Uterus (tissue), 4 donors: ENCODE measurements around the gene TMEM94. TPM values are rescaled to one million over a fixed set of nuclear protein-coding genes. Genes with fewer than 3 reads are reported as not detected.

Source experiments
- DNase-seq, 2 donors: peaks; one replicate each; pipeline ENCODE4 v3.0.0-alpha.2; 2019 to 2020
- H3K27ac ChIP-seq, 2 donors: fragments of 200-600 bp; sonication (generic); 1 replicate in 1 of 2; 2 replicates in 1 of 2; pipeline ENCODE4 v1.5.1; 2016 to 2018
- H3K27me3 ChIP-seq, 2 donors: fragments of 200-600 bp; sonication (generic); one replicate each; pipeline ENCODE4 v1.5.1; 2018 to 2019; ENCODE audit warnings: control low read depth in 1 of 2
- H3K36me3 ChIP-seq, 2 donors: fragments of 200-600 bp; sonication (generic); one replicate each; pipeline ENCODE4 v1.5.1; 2019; ENCODE audit warnings: control low read depth in 1 of 2
- H3K4me1 ChIP-seq, 2 donors: fragments of 200-600 bp; sonication (generic); one replicate each; pipeline ENCODE4 v1.5.1; 2018 to 2019; ENCODE audit warnings: control low read depth in 1 of 2
- H3K4me3 ChIP-seq, 2 donors: fragments of 200-600 bp; sonication (generic); 1 replicate in 1 of 2; 2 replicates in 1 of 2; pipeline ENCODE4 v1.5.1; 2018 to 2019; ENCODE audit warnings: mild to moderate bottlenecking in 1 of 2
- H3K9me3 ChIP-seq, 2 donors: fragments of 200-600 bp; sonication (generic); one replicate each; pipeline ENCODE4 v1.5.1; 2019; ENCODE audit warnings: control low read depth in 1 of 2
- CTCF ChIP-seq, 4 experiments: fragments of 200-600 bp in 2 of 4; fragments of 450-650 bp in 2 of 4; sonication (generic) in 2 of 4; IDR thresholded peaks; one replicate each; pipeline ENCODE4 v1.5.1; 2016 to 2019; ENCODE audit warnings: antibody characterized with exemption in 4 of 4, mild to moderate bottlenecking in 2 of 4, moderate library complexity in 1 of 4
- POLR2A ChIP-seq, 2 donors: fragments of 450-650 bp; IDR thresholded peaks; one replicate each; pipeline ENCODE4 v1.6.1; 2016; ENCODE audit warnings: antibody characterized with exemption in 2 of 2, mild to moderate bottlenecking in 1 of 2, moderate library complexity in 1 of 2
- intact Hi-C: fragments of 100-400 bp; cut with DNase I; formaldehyde crosslinking; loops from one replicate; pipeline ENCODE4 v1.15.1; 2023; ENCODE audit warnings: low total_unique reads
- total RNA-seq, 4 donors: library from RNA; depleted of rRNA in 3 of 4; stranded (reverse); fragments of >200 nt in 3 of 4; gene quantifications; one replicate each; pipeline versions ENCODE4 v1.1.0 to v1.2.4, GENCODE V29; 2014 to 2023
- donor health status: DM: yes; HTN: yes; CAD: no.

TMEM94 gene
- total RNA-seq, 4 donors from 2014 or later = 3.8 to 91.2 (median 26.0) TPM

GRCh38 chr17:75465039-75465438 lies 8.6 kb downstream of the TMEM94 start:
- DNase-seq = no peak
- H3K9me3 ChIP-seq = no peaks in the 10 kb centered on the region
- no peaks in the 10 kb centered on the region for H3K36me3 ChIP-seq
- no peaks in the 10 kb centered on the region for H3K27me3 ChIP-seq
- H3K27ac ChIP-seq = no peak overlapping the region
- no peaks in the 10 kb centered on the region for H3K4me1 ChIP-seq
- intact Hi-C loops = no loop called here
- no peak overlapping the region for H3K4me3 ChIP-seq
- no peak for TF ChIP-seq CTCF (IDR thresholded peaks at IDR 0.05)

GRCh38 chr17:75468291-75468754 lies 11.9 kb downstream of the TMEM94 start:
- intact Hi-C loops = no loop called here
- H3K9me3 ChIP-seq = no peaks in the 10 kb centered on the region
- no peak overlapping the region for H3K27ac ChIP-seq
- no peaks in the 10 kb centered on the region for H3K36me3 ChIP-seq
- no peak for DNase-seq
- no peaks in the 10 kb centered on the region for H3K27me3 ChIP-seq
- TF ChIP-seq CTCF (IDR thresholded peaks at IDR 0.05) (no peak), POLR2A (IDR thresholded peaks at IDR 0.05) (no peak)
- H3K4me3 ChIP-seq = no peak overlapping the region
- no peaks in the 10 kb centered on the region for H3K4me1 ChIP-seq

GRCh38 chr17:75468779-75469373 lies 12.4 kb downstream of the TMEM94 start:
- TF ChIP-seq POLR2A (IDR thresholded peaks at IDR 0.05) (no peak), CTCF (IDR thresholded peaks at IDR 0.05) (no peak)
- H3K36me3 ChIP-seq = no peaks in the 10 kb centered on the region
- H3K4me1 ChIP-seq = no peaks in the 10 kb centered on the region
- H3K9me3 ChIP-seq = no peaks in the 10 kb centered on the region
- no peak overlapping the region for H3K4me3 ChIP-seq
- no peak overlapping the region for H3K27ac ChIP-seq
- H3K27me3 ChIP-seq = no peaks in the 10 kb centered on the region
- no peak for DNase-seq
- intact Hi-C loops = no loop called here

- no peaks in the 10 kb centered on the region for H3K9me3 ChIP-seq
- H3K27ac ChIP-seq = no peak overlapping the region
- H3K27me3 ChIP-seq = no peaks in the 10 kb centered on the region
- no peaks in the 10 kb centered on the region for H3K36me3 ChIP-seq
- TF ChIP-seq CTCF (IDR thresholded peaks at IDR 0.05) (no peak), POLR2A (IDR thresholded peaks at IDR 0.05) (no peak)
- peaks cover 0 to 11% of the 10 kb centered on the region in 2 donors for H3K4me1 ChIP-seq
- DNase-seq = no peak
- intact Hi-C loops = no loop called here
- no peak overlapping the region for H3K4me3 ChIP-seq
Measured at GRCh38 chr17:75471207-75471606, 14.8 kb downstream of the TMEM94 start.

GRCh38 chr17:75472119-75472518 lies 15.7 kb downstream of the TMEM94 start:
- Histone ChIP-seq H3K27me3 (no peaks in the 10 kb centered on the region), H3K9me3 (no peaks in the 10 kb centered on the region), H3K27ac (no peak overlapping the region), H3K36me3 (no peaks in the 10 kb centered on the region), H3K4me1 (peaks cover 7 to 20% of the 10 kb centered on the region in 2 donors), H3K4me3 (no peak overlapping the region)
- intact Hi-C loops = no loop called here
- TF ChIP-seq POLR2A (IDR thresholded peaks at IDR 0.05) (no peak), CTCF (IDR thresholded peaks at IDR 0.05) (no peak)
- no peak for DNase-seq
